Measurements from ENCODE around the gene RAI14.

- TF ChIP-seq, protein P1, sequence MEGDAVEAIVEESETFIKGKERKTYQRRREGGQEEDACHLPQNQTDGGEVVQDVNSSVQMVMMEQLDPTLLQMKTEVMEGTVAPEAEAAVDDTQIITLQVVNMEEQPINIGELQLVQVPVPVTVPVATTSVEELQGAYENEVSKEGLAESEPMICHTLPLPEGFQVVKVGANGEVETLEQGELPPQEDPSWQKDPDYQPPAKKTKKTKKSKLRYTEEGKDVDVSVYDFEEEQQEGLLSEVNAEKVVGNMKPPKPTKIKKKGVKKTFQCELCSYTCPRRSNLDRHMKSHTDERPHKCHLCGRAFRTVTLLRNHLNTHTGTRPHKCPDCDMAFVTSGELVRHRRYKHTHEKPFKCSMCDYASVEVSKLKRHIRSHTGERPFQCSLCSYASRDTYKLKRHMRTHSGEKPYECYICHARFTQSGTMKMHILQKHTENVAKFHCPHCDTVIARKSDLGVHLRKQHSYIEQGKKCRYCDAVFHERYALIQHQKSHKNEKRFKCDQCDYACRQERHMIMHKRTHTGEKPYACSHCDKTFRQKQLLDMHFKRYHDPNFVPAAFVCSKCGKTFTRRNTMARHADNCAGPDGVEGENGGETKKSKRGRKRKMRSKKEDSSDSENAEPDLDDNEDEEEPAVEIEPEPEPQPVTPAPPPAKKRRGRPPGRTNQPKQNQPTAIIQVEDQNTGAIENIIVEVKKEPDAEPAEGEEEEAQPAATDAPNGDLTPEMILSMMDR (IDR thresholded peaks at IDR 0.05; ENCODE audit: low read depth, low read length) = no peak
- TF ChIP-seq EZH2phosphoT487 (IDR thresholded peaks at IDR 0.05; ENCODE audit: low read depth) = no peak
These were observed 32.1 kb downstream of the RAI14 start for GRCh38 chr5:34688015-34688810.

All from OCI-LY3 (cell line).